ENCODE data around the gene FYN.

DNA sequence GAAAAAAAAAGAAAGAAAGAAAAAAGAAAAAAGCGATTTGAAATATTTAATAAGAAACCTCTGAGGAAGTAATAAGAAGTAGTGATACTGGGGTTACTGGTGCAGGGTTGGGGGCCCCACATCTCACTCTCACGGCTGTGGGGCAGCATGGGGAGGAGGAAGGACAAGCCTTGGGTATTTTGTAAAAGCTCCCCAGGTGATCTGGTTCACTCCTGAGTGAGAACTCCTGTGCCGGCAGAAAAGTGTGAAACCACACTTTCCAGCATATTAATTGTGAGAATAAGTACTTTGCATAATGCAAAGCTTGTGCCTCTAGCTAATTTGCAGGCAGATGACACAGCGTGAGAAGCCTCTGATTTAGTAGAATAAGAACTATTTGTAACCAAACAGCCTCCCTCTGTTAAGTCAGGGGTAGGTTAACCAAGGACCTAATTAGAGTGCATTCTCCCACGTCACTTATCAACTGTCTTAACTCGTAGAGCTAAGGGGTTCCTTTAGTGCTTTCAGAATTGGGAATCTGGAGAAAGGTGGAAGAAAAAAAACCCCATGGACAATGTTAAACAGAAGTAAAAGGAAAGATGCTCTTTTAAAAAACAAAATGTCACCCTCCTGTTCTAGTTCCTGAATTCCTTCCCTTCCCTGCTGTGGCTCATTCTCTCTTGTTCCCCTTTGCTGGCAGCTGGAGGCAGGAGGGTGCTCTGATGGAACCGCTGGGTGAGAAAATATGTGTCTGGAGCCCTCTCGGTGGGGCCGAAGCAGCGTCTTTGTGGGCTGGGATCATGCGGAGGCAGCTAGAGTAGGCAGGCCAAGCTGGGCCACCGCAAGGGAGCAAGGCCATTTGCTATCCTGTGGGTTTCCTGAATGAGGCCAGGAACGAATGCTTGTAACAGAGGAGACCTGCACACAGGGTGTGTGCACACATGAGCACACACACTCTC, 108.7 kb downstream of the FYN start:
- TF ChIP-seq WT1 (tag by site-specific recombination; IDR thresholded peaks at IDR 0.05) (no peak), ZIC2 (tag by site-specific recombination; IDR thresholded peaks at IDR 0.05) (peak; percentile 60), ZNF121 (tag by site-specific recombination; IDR thresholded peaks at IDR 0.05) (no peak), ZNF416 (tag by site-specific recombination; IDR thresholded peaks at IDR 0.05) (no peak), ZNF341 (tag by site-specific recombination; IDR thresholded peaks at IDR 0.05; ENCODE audit: low read depth) (no peak), REST (tag by site-specific recombination; IDR thresholded peaks at IDR 0.05) (no peak), PATZ1 (tag by site-specific recombination; IDR thresholded peaks at IDR 0.05) (no peak), CTCF (tag by site-specific recombination; IDR thresholded peaks at IDR 0.05) (no peak), YY1 (tag by site-specific recombination; IDR thresholded peaks at IDR 0.05) (no peak)

Data from HEK293 (cell line).